ENCODE measurements around the gene HFM1.
"Not testable (repeated sequence)": the region's sequence is repeated elsewhere in the genome, so short reads cannot be mapped to it uniquely, and the experiment has no call there.

HFM1 gene

DNA sequence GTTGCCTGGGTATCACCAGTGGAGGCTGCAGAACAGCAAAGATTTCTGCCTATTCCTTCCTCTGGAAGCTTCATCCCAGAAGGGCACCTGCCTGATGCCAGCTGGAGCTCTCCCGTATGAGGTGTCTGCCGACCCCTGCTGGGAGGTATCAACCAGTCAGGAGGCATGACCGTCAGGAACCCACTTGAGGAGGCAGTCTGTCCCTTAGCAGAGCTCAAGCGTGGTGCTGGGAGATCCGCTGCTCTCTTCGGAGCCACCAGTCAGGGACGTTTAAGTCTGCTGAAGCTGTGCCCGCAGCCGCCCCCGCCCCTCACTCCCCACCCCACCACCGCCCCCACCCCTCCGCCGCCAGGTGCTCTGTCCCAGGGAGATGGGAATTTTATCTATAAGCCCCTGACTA lies 23.1 kb upstream of the HFM1 start:
- no peak for DNase-seq (ENCODE audit: low read depth)
- TF ChIP-seq, protein P1, sequence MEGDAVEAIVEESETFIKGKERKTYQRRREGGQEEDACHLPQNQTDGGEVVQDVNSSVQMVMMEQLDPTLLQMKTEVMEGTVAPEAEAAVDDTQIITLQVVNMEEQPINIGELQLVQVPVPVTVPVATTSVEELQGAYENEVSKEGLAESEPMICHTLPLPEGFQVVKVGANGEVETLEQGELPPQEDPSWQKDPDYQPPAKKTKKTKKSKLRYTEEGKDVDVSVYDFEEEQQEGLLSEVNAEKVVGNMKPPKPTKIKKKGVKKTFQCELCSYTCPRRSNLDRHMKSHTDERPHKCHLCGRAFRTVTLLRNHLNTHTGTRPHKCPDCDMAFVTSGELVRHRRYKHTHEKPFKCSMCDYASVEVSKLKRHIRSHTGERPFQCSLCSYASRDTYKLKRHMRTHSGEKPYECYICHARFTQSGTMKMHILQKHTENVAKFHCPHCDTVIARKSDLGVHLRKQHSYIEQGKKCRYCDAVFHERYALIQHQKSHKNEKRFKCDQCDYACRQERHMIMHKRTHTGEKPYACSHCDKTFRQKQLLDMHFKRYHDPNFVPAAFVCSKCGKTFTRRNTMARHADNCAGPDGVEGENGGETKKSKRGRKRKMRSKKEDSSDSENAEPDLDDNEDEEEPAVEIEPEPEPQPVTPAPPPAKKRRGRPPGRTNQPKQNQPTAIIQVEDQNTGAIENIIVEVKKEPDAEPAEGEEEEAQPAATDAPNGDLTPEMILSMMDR (conservative IDR thresholded peaks at IDR 0.05; ENCODE audit: low read length): no peak
- H3K4me3 ChIP-seq (ENCODE audit: low read length): no peak overlapping the region

DNA sequence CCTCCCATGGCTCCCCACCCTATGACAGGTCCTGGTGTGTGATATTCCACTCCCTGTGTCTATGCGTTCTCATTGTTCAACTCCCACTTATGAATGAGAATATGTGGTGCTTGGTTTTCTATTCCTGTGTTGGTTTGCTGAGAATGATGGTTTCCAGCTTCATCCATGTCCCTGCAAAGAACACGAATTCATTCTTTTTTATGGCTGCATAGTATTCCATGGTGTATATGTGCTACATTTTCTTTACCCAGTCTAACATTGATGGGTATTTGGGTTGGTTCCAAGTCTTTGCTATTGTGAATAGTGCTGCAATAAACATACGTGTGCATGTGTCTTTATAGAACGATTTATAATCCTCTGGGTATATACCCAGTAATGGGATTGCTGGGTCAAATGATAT lies 17.9 kb upstream of the HFM1 start:
- not testable (repeated sequence) for H3K4me3 ChIP-seq (ENCODE audit: low read length); DNase-seq (ENCODE audit: low read depth)

DNA sequence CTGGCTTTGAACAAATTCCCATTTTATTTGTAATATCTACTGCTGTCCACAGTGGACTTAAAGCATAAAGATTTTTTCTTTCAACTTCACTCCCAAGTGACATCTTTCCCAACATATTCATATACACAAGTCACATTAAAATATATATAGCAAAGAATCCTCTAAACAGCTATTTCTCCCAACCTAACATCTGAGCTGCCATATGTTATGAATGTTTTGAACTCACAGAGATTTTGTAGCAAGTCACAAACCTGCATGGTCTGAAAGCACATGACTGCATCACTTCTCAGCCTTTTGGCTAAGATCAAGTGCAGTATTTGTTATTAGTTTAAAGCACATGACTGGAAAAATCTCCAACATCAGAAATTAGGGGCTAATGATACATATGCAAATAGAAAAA lies 7.7 kb upstream of the HFM1 start:
- TF ChIP-seq, protein P1 (conservative IDR thresholded peaks at IDR 0.05; ENCODE audit: low read length): no peak

DNA sequence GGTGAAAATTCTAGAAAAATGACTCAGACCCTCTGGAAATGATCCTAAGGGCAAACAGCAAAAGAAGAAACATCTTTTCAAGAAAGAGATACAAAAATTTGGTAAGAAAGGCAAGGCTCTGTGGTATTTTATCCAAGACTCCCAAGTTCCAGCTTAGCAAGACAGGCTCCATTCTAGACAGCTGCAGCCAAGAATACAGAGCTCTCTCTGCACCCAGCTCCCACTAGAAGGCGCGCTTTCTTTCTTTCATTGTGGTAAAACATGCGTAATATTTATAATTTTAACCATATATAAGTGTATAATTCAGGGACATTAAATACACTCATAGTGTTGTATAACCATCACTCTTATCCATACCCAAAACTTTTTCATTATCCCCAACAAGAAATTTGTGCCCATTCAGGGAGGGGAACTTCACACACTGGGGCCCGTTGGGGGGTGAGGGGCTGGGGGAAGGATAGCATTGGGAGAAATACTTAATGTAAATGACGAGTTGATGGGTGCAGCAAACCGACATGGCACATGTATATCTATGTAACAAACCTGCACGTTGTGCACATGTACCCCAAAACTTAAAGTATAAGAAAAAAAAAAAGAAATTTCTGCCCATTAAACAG lies 2.2 kb upstream of the HFM1 start:
- TF ChIP-seq, protein P1 (conservative IDR thresholded peaks at IDR 0.05; ENCODE audit: low read length): peak; percentile 55
- H3K4me3 ChIP-seq (ENCODE audit: low read length): no peak overlapping the region
- DNase-seq (ENCODE audit: low read depth): peak; percentile 4

More for the DNA sequence above, 7.7 kb upstream of the HFM1 start:
- no peak overlapping the region for H3K4me3 ChIP-seq (ENCODE audit: low read length)
- no peak for DNase-seq (ENCODE audit: low read depth)

DNA sequence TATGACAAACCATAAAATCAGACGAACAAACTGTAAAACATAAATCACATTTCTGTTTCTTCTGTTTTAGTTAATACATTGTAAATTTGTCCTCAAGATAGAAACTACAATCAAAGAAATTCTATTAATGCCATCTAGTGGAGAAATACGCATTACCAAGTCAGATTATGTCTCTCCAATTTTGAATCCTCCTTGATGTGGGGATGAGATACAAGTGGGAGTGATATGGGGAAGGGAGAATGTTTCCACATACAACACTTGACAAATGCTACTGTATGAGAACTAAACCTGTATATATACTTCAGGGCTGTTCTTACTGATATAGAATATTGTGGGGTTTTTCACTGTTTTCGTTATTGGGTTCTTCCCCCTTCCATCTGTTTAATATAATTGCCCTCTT lies 2.6 kb downstream of the HFM1 start:
- peak; percentile 15 for DNase-seq (ENCODE audit: low read depth)
- TF ChIP-seq, protein P1 (conservative IDR thresholded peaks at IDR 0.05; ENCODE audit: low read length): peak; percentile 60
- H3K4me3 ChIP-seq (ENCODE audit: low read length): no peak overlapping the region

DNA sequence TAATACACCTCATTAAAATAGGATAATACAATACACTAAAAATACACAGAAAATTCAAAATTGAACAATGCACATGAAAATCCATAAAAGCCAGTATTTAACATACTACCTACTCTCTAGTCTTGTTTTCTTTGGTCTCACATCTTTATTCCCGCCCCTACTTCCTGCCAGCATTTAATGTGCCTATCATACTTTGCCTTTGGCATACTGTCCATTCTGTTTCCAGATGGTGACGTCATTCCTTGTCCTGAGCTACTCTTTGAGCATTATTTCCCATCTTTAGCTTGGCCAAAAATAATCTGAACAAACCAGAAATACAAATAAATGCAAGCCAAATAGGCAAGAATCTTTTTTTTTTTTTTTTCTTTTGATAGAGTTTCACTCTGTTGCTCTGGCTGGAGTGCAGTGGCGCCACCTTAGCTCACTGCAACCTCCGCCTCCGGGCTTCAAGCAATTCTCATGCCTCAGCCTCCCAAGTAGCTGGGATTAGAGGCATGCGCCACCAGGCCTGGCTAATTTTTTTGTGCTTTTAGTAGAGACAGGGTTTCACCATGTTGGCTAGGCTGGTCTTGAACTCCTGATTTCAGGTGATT lies 4.4 kb downstream of the HFM1 start:
- peak; percentile 1 for DNase-seq (ENCODE audit: low read depth)
- TF ChIP-seq, protein P1 (conservative IDR thresholded peaks at IDR 0.05; ENCODE audit: low read length): no peak
- no peak overlapping the region for H3K4me3 ChIP-seq (ENCODE audit: low read length)

DNA sequence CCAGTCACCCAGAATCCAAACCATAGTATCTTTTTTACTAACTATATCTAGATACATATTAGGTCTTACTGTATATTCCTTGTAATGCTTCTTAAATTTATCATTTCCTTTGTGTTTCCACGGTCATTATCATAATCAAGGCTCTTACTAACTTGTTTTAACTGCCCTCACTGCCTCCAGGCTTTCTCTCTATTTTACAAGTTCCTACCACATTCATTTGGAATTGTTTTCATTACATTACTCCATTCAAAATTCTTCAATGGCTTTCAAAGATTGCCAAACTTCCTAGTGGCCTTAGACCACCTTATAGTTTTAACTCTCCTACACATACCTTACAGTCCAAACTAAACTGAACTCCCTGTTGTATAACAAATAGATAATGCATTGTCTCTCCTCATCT lies 6.3 kb downstream of the HFM1 start:
- no peak for DNase-seq (ENCODE audit: low read depth)
- H3K4me3 ChIP-seq (ENCODE audit: low read length): no peak overlapping the region
- TF ChIP-seq, protein P1 (conservative IDR thresholded peaks at IDR 0.05; ENCODE audit: low read length): no peak

Data from AG10803 (cell line).